Neural progenitor cell (in vitro differentiated cells): ENCODE results near the gene SEMA7A. TPM values are rescaled to one million over a fixed set of nuclear protein-coding genes. Genes with fewer than 3 reads are reported as not detected.

Experiments used
- DNase-seq: peaks from one replicate; pipeline ENCODE4 v3.0.0-alpha.2; 2016; ENCODE audit warnings: low spot score
- H2AFZ ChIP-seq: fragments of 200-600 bp; sonication (generic); replicated peaks from 2 replicates; pipeline ENCODE4 v1.6.1; 2016; ENCODE audit warnings: antibody characterized with exemption
- H3F3A ChIP-seq: fragments of 200-600 bp; sonication (generic); 2 replicates; pipeline ENCODE4 v1.6.1; 2016; ENCODE audit warnings: antibody characterized with exemption, low read depth
- H3K27ac ChIP-seq: fragments of 200-600 bp; sonication (generic); 2 replicates; pipeline ENCODE4 v1.5.1; 2016; ENCODE audit warnings: mild to moderate bottlenecking
- H3K27me3 ChIP-seq: fragments of 200-600 bp; sonication (generic); 2 replicates; pipeline ENCODE4 v1.6.1; 2016; ENCODE audit warnings: mild to moderate bottlenecking, moderate library complexity
- H3K36me3 ChIP-seq: fragments of 200-600 bp; sonication (generic); 2 replicates; pipeline ENCODE4 v1.5.1; 2016
- H3K4me1 ChIP-seq: fragments of 200-600 bp; sonication (generic); 2 replicates; pipeline ENCODE4 v1.6.1; 2016; ENCODE audit warnings: mixed run types
- H3K4me2 ChIP-seq: fragments of 200-600 bp; sonication (generic); 2 replicates; pipeline ENCODE4 v1.6.1; 2016
- H3K4me3 ChIP-seq: fragments of 200-600 bp; sonication (generic); 2 replicates; pipeline ENCODE4 v1.5.1; 2016
- H3K79me2 ChIP-seq: fragments of 200-600 bp; sonication (generic); 2 replicates; pipeline ENCODE4 v1.6.1; 2016; ENCODE audit warnings: low read depth
- H3K9ac ChIP-seq: fragments of 200-600 bp; sonication (generic); 2 replicates; pipeline ENCODE4 v1.6.1; 2016
- H3K9me3 ChIP-seq: fragments of 200-600 bp; sonication (generic); 2 replicates; pipeline ENCODE4 v1.5.1; 2016; ENCODE audit warnings: low read depth
- H4K20me1 ChIP-seq: fragments of 200-600 bp; sonication (generic); 2 replicates; pipeline ENCODE4 v1.6.1; 2016; ENCODE audit warnings: low read depth
- H3K27ac Mint-ChIP-seq: 3 replicates; pipeline ENCODE4 v1.8.0; 2021; ENCODE audit warnings: mixed read lengths
- H3K27me3 Mint-ChIP-seq: 2 replicates; pipeline ENCODE4 v1.8.0; 2022; ENCODE audit warnings: low read depth, mild to moderate bottlenecking, inconsistent platforms, moderate library complexity, mixed read lengths; ENCODE audit not compliant: insufficient read depth
- H3K36me3 Mint-ChIP-seq: 3 replicates; pipeline ENCODE4 v1.8.0; 2021; ENCODE audit warnings: mixed read lengths
- H3K4me1 Mint-ChIP-seq: 3 replicates; pipeline ENCODE4 v1.8.0; 2021; ENCODE audit warnings: mixed read lengths
- H3K4me3 Mint-ChIP-seq: 3 replicates; pipeline ENCODE4 v1.8.0; 2021; ENCODE audit warnings: mild to moderate bottlenecking, moderate library complexity, mixed read lengths
- H3K9me3 Mint-ChIP-seq: 3 replicates; pipeline ENCODE4 v1.8.0; 2020; ENCODE audit warnings: mixed read lengths
- EZH2 ChIP-seq: fragments of 200-600 bp; sonication (generic); IDR thresholded peaks from 2 replicates; pipeline ENCODE4 v1.6.1; 2017; ENCODE audit warnings: antibody characterized with exemption, mild to moderate bottlenecking, moderate library complexity
- EZH2phosphoT487 ChIP-seq: fragments of 200-600 bp; sonication (generic); IDR thresholded peaks from 2 replicates; pipeline ENCODE4 v1.6.1; 2017; ENCODE audit warnings: antibody characterized with exemption
- total RNA-seq: library from RNA; depleted of rRNA; stranded (reverse); fragments of >200 nt; gene quantifications from 2 replicates; pipeline ENCODE4 v1.2.3, GENCODE V29; 2015; ENCODE audit warnings: low replicate concordance
- TF ChIP-seq, protein P1 (sequence below): fragments of 200-600 bp; sonication (generic); IDR thresholded peaks from 2 replicates; pipeline ENCODE4 v1.5.1; 2017; ENCODE audit warnings: antibody characterized with exemption, mild to moderate bottlenecking

Gene SEMA7A
- total RNA-seq, 1 donor from 2014 or later: 3.5 TPM

- H3K4me1 Mint-ChIP-seq: peaks cover 8% of the 10 kb centered on the region
- H3K9me3 Mint-ChIP-seq: no peaks in the 10 kb centered on the region
- peaks cover 14% of the 10 kb centered on the region for H3K27me3 Mint-ChIP-seq
- no peaks in the 10 kb centered on the region for H3K9me3 ChIP-seq
- no peak for TF ChIP-seq EZH2
- TF ChIP-seq, protein P1, sequence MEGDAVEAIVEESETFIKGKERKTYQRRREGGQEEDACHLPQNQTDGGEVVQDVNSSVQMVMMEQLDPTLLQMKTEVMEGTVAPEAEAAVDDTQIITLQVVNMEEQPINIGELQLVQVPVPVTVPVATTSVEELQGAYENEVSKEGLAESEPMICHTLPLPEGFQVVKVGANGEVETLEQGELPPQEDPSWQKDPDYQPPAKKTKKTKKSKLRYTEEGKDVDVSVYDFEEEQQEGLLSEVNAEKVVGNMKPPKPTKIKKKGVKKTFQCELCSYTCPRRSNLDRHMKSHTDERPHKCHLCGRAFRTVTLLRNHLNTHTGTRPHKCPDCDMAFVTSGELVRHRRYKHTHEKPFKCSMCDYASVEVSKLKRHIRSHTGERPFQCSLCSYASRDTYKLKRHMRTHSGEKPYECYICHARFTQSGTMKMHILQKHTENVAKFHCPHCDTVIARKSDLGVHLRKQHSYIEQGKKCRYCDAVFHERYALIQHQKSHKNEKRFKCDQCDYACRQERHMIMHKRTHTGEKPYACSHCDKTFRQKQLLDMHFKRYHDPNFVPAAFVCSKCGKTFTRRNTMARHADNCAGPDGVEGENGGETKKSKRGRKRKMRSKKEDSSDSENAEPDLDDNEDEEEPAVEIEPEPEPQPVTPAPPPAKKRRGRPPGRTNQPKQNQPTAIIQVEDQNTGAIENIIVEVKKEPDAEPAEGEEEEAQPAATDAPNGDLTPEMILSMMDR: no peak
- no peak for TF ChIP-seq EZH2phosphoT487
- H3K4me3 ChIP-seq: no peak overlapping the region
- H2AFZ ChIP-seq: no peak overlapping the region
- no peaks in the 10 kb centered on the region for H3K79me2 ChIP-seq
- no peaks in the 10 kb centered on the region for H4K20me1 ChIP-seq
- no peak for DNase-seq
- no peak overlapping the region for H3K27ac ChIP-seq
- no peaks in the 10 kb centered on the region for H3K36me3 Mint-ChIP-seq
- H3K4me2 ChIP-seq: no peak overlapping the region
- H3K9ac ChIP-seq: no peak overlapping the region
- H3K4me1 ChIP-seq: peaks cover 10% of the 10 kb centered on the region
- H3K27me3 ChIP-seq: no peaks in the 10 kb centered on the region
- H3K4me3 Mint-ChIP-seq: no peak overlapping the region
- H3K36me3 ChIP-seq: no peaks in the 10 kb centered on the region
- no peak overlapping the region for H3K27ac Mint-ChIP-seq
- no peaks in the 10 kb centered on the region for H3F3A ChIP-seq
Measured at GRCh38 chr15:74381190-74381453, 52.6 kb downstream of the SEMA7A start.

- H3K9me3 Mint-ChIP-seq: no peaks in the 10 kb centered on the region
- H3K36me3 ChIP-seq: no peaks in the 10 kb centered on the region
- no peak overlapping the region for H3K27ac Mint-ChIP-seq
- TF ChIP-seq, protein P1: no peak
- no peak for TF ChIP-seq EZH2phosphoT487
- no peak for TF ChIP-seq EZH2
- H2AFZ ChIP-seq: no peak overlapping the region
- no peaks in the 10 kb centered on the region for H3F3A ChIP-seq
- no peak overlapping the region for H3K4me3 Mint-ChIP-seq
- no peak overlapping the region for H3K4me2 ChIP-seq
- no peaks in the 10 kb centered on the region for H4K20me1 ChIP-seq
- H3K27me3 ChIP-seq: peaks cover 2% of the 10 kb centered on the region
- H3K27me3 Mint-ChIP-seq: peaks cover 14% of the 10 kb centered on the region
- H3K9ac ChIP-seq: no peak overlapping the region
- H3K27ac ChIP-seq: no peak overlapping the region
- peaks cover 4% of the 10 kb centered on the region for H3K4me1 ChIP-seq
- no peaks in the 10 kb centered on the region for H3K36me3 Mint-ChIP-seq
- H3K4me1 Mint-ChIP-seq: peaks cover 7% of the 10 kb centered on the region
- no peaks in the 10 kb centered on the region for H3K79me2 ChIP-seq
- no peaks in the 10 kb centered on the region for H3K9me3 ChIP-seq
- DNase-seq: no peak
- H3K4me3 ChIP-seq: no peak overlapping the region
Measured at GRCh38 chr15:74380361-74381189, 53.2 kb downstream of the SEMA7A start.

DNA sequence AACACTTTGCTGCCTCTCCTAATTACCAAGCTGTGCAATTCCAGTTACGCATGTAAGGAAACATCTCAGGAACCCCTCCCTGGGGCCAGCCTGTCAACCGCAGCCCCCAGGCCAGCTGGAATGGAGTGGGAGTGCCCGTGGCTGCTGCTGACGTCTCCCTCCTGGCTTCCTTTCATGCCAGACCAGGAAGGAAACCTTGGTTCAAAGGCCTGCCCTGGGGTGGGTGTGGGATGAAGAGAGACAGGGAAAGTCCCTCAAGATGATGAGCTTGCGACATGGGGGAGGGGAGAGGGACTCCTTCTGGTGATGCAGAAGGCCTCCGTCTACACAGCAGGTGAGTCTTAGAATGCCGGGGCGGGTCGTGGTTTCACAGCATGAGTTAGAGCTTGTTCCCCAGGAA, 54.9 kb downstream of the SEMA7A start:
- Mint-ChIP-seq H3K27ac (no peak overlapping the region), H3K36me3 (no peaks in the 10 kb centered on the region), H3K27me3 (peaks cover 12% of the 10 kb centered on the region), H3K4me1 (peaks cover 10% of the 10 kb centered on the region), H3K9me3 (no peaks in the 10 kb centered on the region), H3K4me3 (no peak overlapping the region)
- Histone ChIP-seq H3K27ac (no peak overlapping the region), H3K9ac (no peak overlapping the region), H2AFZ (no peak overlapping the region), H3K27me3 (peaks cover 14% of the 10 kb centered on the region), H3K4me1 (no peaks in the 10 kb centered on the region), H3K9me3 (no peaks in the 10 kb centered on the region), H3K4me2 (no peak overlapping the region), H3K36me3 (no peaks in the 10 kb centered on the region), H3K79me2 (no peaks in the 10 kb centered on the region), H3F3A (peaks cover 11% of the 10 kb centered on the region), H3K4me3 (no peak overlapping the region), H4K20me1 (no peaks in the 10 kb centered on the region)
- TF ChIP-seq EZH2phosphoT487 (no peak), EZH2 (no peak)
- TF ChIP-seq, protein P1: no peak
- no peak for DNase-seq
